CD14-positive monocyte (primary cell): ENCODE data around the gene SVIL. TPM values are rescaled to one million over a fixed set of nuclear protein-coding genes. Genes with fewer than 3 reads are reported as not detected.
A peak's percentile ranks its signal among the peaks of the same experiment; 100 is the strongest.

Experiments used
- DNase-seq, 3 donors: peaks; one replicate each; pipeline ENCODE4 v3.0.0-alpha.2; 2011 to 2022
- H2AFZ ChIP-seq: 2 replicates; pipeline ENCODE4 v1.6.0; 2012; ENCODE audit warnings: mild to moderate bottlenecking, low read depth, low read length, inconsistent platforms; ENCODE audit not compliant: insufficient read depth, poor library complexity, severe bottlenecking
- H3K27ac ChIP-seq, 2 donors: 1 replicate in 1 of 2; 2 replicates in 1 of 2; pipeline ENCODE4 v1.5.1; 2012 to 2013; ENCODE audit warnings: low read length in 2 of 2, control low read depth in 1 of 2, inconsistent platforms in 1 of 2, low read depth in 1 of 2, mild to moderate bottlenecking in 1 of 2
- H3K27me3 ChIP-seq, 2 donors: one replicate each; pipeline versions ENCODE4 v1.6.0 to v1.6.1; 2011 to 2013; ENCODE audit warnings: low read length in 2 of 2; ENCODE audit not compliant: control insufficient read depth in 2 of 2, insufficient read depth in 2 of 2
- H3K36me3 ChIP-seq, 2 donors: replicated peaks in 1 of 2; 1 replicate in 1 of 2; 2 replicates in 1 of 2; pipeline versions ENCODE4 v1.5.1 to v1.6.1; 2012 to 2013; ENCODE audit warnings: low read length in 2 of 2, control low read depth in 1 of 2, inconsistent platforms in 1 of 2, mild to moderate bottlenecking in 1 of 2; ENCODE audit not compliant: insufficient read depth in 2 of 2, control insufficient read depth in 1 of 2
- H3K4me1 ChIP-seq, 2 donors: 1 replicate in 1 of 2; 2 replicates in 1 of 2; pipeline versions ENCODE4 v1.5.1 to v1.6.1; 2012 to 2013; ENCODE audit warnings: low read length in 2 of 2, control low read depth in 1 of 2, inconsistent platforms in 1 of 2, mild to moderate bottlenecking in 1 of 2, moderate library complexity in 1 of 2; ENCODE audit not compliant: insufficient read depth in 2 of 2, control insufficient read depth in 1 of 2
- H3K4me2 ChIP-seq: replicated peaks from 2 replicates; pipeline ENCODE3; 2012; ENCODE audit warnings: low read length, moderate library complexity, mild to moderate bottlenecking; ENCODE audit not compliant: poor library complexity, severe bottlenecking; ENCODE audit errors: extremely low read depth
- H3K4me3 ChIP-seq, 3 experiments: fragments of 200-600 bp in 1 of 3; sonication (generic) in 1 of 3; replicated peaks in 1 of 3; 1 replicate in 2 of 3; 2 replicates in 1 of 3; pipeline ENCODE4 v1.5.1; 2011 to 2013; ENCODE audit warnings: low read length in 3 of 3, mild to moderate bottlenecking in 3 of 3, control low read depth in 2 of 3, low read depth in 2 of 3, inconsistent platforms in 1 of 3, moderate library complexity in 1 of 3
- H3K79me2 ChIP-seq: 2 replicates; pipeline ENCODE4 v1.6.0; 2012; ENCODE audit warnings: mild to moderate bottlenecking, control low read depth, inconsistent platforms, low read length, moderate library complexity; ENCODE audit not compliant: insufficient read depth
- H3K9ac ChIP-seq: 2 replicates; pipeline ENCODE4 v1.6.0; 2017; ENCODE audit warnings: low read length, mild to moderate bottlenecking; ENCODE audit not compliant: insufficient read depth, poor library complexity, severe bottlenecking
- H3K9me3 ChIP-seq, 2 donors: replicated peaks in 1 of 2; 1 replicate in 1 of 2; 2 replicates in 1 of 2; pipeline versions ENCODE4 v1.5.1 to v1.6.1; 2012 to 2013; ENCODE audit warnings: low read length in 2 of 2, control low read depth in 1 of 2; ENCODE audit not compliant: control insufficient read depth in 1 of 2, insufficient read depth in 1 of 2
- H4K20me1 ChIP-seq: 2 replicates; pipeline ENCODE4 v1.6.0; 2012; ENCODE audit warnings: mild to moderate bottlenecking, low read length, control low read depth, moderate library complexity; ENCODE audit not compliant: insufficient read depth
- H3K27ac Mint-ChIP-seq, 7 donors: one replicate each; pipeline ENCODE4 v1.8.0; 2020; ENCODE audit warnings: mild to moderate bottlenecking in 7 of 7, mixed read lengths in 7 of 7, moderate library complexity in 6 of 7, inconsistent platforms in 2 of 7
- H3K27me3 Mint-ChIP-seq, 3 donors: one replicate each; pipeline ENCODE4 v1.8.0; 2021 to 2022; ENCODE audit warnings: low read depth in 3 of 3, mild to moderate bottlenecking in 3 of 3, mixed read lengths in 3 of 3, moderate library complexity in 3 of 3, inconsistent platforms in 1 of 3
- H3K36me3 Mint-ChIP-seq, 2 donors: one replicate each; pipeline ENCODE4 v1.8.0; 2020; ENCODE audit warnings: mixed read lengths in 2 of 2, inconsistent platforms in 1 of 2, mild to moderate bottlenecking in 1 of 2
- H3K4me1 Mint-ChIP-seq: one replicate; pipeline ENCODE4 v1.8.0; 2020; ENCODE audit warnings: mild to moderate bottlenecking, mixed read lengths
- H3K4me3 Mint-ChIP-seq, 2 donors: one replicate each; pipeline ENCODE4 v1.8.0; 2020; ENCODE audit warnings: mild to moderate bottlenecking in 2 of 2, mixed read lengths in 2 of 2, moderate library complexity in 1 of 2
- H3K9me3 Mint-ChIP-seq, 7 donors: one replicate each; pipeline ENCODE4 v1.8.0; 2020 to 2022; ENCODE audit warnings: mixed read lengths in 7 of 7, mild to moderate bottlenecking in 6 of 7, moderate library complexity in 6 of 7, inconsistent platforms in 2 of 7
- WGBS: methylation state at CpG from one replicate; pipeline ENCODE4 v1.1.5; 2013; ENCODE audit warnings: missing lambda C conversion rate; ENCODE audit not compliant: insufficient coverage; 5-methylcytosine and 5-hydroxymethylcytosine counted together
- intact Hi-C, 2 donors: fragments of 100-400 bp; cut with micrococcal nuclease; formaldehyde crosslinking; loops; one replicate each; pipeline versions ENCODE4 v1.15.0 to v1.15.1; 2023
- polyA plus RNA-seq, 3 donors: library from polyadenylated mRNA; depleted of rRNA in 1 of 3; unstranded in 2 of 3; stranded (reverse) in 1 of 3; fragments of 300-500 nt in 2 of 3; fragments of >200 nt in 1 of 3; fragmentation: Illumina TruSeq in 2 of 3; gene quantifications; 1 replicate in 2 of 3; 2 replicates in 1 of 3; pipeline ENCODE4 v1.2.3, GENCODE V29; 2012 to 2021
- TF ChIP-seq, protein P1 (sequence below): fragments of 200-600 bp; IDR thresholded peaks from one replicate; pipeline ENCODE4 v1.8.0; 2022; ENCODE audit warnings: antibody characterized with exemption, mild to moderate bottlenecking

SVIL gene
- polyA plus RNA-seq, 3 donors = 2.1 to 14.3 (median 5.8) TPM

DNA sequence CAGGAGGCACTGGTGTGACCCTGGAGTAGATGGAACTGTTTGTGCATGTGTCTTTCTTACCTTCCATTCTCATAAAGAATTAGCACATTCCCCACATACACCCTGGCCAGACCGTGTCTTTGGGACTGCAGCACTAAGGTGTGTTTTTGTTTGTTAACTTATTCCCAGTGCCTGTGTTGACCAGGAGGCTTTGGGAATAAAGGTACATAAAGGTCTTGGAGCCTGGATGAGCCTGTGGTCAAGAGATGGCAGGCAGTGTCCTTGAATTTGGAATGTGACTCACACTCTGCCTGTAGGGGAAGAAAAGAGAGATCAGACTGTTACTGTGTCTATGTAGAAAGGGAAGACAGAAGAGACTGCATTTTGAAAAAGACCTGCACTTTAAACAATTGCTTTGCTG lies 208.4 kb downstream of the SVIL start:
- no CpG with 5 or more reads among the region's 1 CpG for WGBS
- Histone ChIP-seq H3K4me3 (no peak overlapping the region), H3K27ac (no peak overlapping the region), H3K4me1 (no peaks in the 10 kb centered on the region), H3K9me3 (no peaks in the 10 kb centered on the region), H3K27me3 (no peaks in the 10 kb centered on the region), H3K4me2 (no peak overlapping the region), H3K79me2 (no peaks in the 10 kb centered on the region), H3K9ac (no peak overlapping the region), H4K20me1 (peaks cover 25% of the 10 kb centered on the region), H3K36me3 (peaks cover 22 to 43% of the 10 kb centered on the region in 2 donors), H2AFZ (no peak overlapping the region)
- Mint-ChIP-seq H3K27ac (peak overlapping the region in 1 of 7 donors; percentile 3), H3K9me3 (peaks cover 0 to 3% (median 0%) of the 10 kb centered on the region in 7 donors), H3K36me3 (peaks cover 33 to 48% of the 10 kb centered on the region in 2 donors), H3K4me1 (peaks cover 2% of the 10 kb centered on the region), H3K4me3 (no peak overlapping the region), H3K27me3 (no peaks in the 10 kb centered on the region)
- intact Hi-C loops = no loop called here
- no peak for DNase-seq
- TF ChIP-seq, protein P1, sequence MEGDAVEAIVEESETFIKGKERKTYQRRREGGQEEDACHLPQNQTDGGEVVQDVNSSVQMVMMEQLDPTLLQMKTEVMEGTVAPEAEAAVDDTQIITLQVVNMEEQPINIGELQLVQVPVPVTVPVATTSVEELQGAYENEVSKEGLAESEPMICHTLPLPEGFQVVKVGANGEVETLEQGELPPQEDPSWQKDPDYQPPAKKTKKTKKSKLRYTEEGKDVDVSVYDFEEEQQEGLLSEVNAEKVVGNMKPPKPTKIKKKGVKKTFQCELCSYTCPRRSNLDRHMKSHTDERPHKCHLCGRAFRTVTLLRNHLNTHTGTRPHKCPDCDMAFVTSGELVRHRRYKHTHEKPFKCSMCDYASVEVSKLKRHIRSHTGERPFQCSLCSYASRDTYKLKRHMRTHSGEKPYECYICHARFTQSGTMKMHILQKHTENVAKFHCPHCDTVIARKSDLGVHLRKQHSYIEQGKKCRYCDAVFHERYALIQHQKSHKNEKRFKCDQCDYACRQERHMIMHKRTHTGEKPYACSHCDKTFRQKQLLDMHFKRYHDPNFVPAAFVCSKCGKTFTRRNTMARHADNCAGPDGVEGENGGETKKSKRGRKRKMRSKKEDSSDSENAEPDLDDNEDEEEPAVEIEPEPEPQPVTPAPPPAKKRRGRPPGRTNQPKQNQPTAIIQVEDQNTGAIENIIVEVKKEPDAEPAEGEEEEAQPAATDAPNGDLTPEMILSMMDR = no peak

DNA sequence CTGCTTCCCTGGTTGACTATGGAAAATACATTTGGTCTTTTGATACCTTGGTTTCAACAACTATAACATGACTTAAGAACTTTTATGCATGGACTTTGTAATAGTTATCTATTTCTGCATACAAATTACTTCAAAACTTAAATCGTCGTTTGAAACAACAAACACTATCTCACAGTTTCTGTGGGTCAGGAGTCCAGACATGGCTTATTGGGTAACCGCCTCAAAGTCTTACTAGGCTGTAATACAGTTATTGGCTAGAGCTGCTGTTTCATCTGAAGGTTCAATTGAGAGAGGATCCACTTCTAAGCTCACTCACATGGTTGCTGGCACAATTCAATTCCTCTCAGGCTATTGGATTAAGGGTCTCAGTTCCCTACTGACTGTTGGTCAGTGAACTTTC lies 210.8 kb downstream of the SVIL start:
- peaks cover 50 to 66% of the 10 kb centered on the region in 2 donors for H3K36me3 Mint-ChIP-seq
- H3K4me1 Mint-ChIP-seq = no peaks in the 10 kb centered on the region
- no peak for DNase-seq
- no peak overlapping the region for H3K4me3 Mint-ChIP-seq
- H3K4me2 ChIP-seq = no peak overlapping the region
- H3K4me3 ChIP-seq = no peak overlapping the region
- no peaks in the 10 kb centered on the region for H3K4me1 ChIP-seq
- H3K27me3 ChIP-seq = no peaks in the 10 kb centered on the region
- intact Hi-C loops = no loop called here
- H3K36me3 ChIP-seq = peaks cover 36 to 63% of the 10 kb centered on the region in 2 donors
- H3K27ac Mint-ChIP-seq = no peak overlapping the region
- no peaks in the 10 kb centered on the region for H3K9me3 Mint-ChIP-seq
- no peak overlapping the region for H3K9ac ChIP-seq
- H2AFZ ChIP-seq = no peak overlapping the region
- H3K79me2 ChIP-seq = peaks cover 3% of the 10 kb centered on the region
- TF ChIP-seq, protein P1 = no peak
- H3K9me3 ChIP-seq = no peaks in the 10 kb centered on the region
- peaks cover 37% of the 10 kb centered on the region for H4K20me1 ChIP-seq
- no peaks in the 10 kb centered on the region for H3K27me3 Mint-ChIP-seq
- no peak overlapping the region for H3K27ac ChIP-seq
- no CpG with 5 or more reads among the region's 3 CpGs for whole genome bisulfite sequencing
